Measurements from ENCODE around the gene PAF1.

PAF1 gene

DNA sequence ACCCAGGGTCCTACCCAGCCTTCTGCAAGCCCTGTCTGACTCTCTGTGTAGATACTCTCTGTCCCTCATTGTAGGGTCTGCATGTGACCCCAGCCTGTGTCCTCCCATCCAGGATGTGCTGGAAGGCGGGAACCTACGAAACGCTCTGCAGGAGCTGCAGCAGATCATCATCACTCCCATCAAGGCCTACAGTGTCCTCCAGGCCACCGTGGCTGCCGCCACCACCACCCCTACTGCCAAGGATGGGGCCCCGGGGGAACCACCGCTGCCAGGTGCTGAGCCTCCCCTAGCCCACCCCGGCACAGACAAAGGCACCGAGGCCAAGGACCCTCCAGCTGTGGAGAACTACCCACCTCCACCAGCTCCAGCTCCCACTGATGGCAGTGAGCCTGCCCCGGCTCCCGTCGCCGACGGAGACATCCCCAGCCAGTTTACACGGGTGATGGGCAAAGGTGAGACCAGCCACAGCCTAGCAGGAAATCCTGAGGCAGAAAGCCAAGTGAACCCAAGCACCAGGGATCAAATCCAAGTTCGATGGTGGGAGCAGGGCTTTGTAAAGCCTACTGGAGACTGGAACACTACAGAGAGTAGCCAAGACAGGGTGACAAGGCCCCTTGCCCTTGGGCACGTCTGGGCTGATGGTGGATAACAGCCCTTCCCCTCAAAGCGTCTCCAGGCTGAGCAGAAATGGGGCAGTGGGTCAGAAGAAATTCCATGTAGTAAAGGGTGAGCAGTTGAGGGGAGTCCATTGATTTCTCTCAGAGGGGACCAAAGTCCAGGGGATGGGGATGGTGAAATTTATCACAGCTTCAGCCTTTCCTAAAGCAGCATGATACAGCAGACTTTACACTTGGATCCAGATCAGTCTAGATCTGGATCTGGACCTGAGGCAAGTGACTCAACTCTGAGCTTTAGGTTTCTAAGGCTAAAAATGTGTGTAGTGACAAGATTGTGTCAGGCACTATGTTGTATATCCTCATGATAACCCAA is 13.2 kb downstream of the PAF1 start:
- no peak overlapping the region for H3K4me2 ChIP-seq (ENCODE audit: low read length)
- no peaks in the 10 kb centered on the region for H3K9me3 ChIP-seq (ENCODE audit: low read length)
- no peaks in the 10 kb centered on the region for H4K20me1 ChIP-seq (ENCODE audit: insufficient read depth, low read length)
- no peaks in the 10 kb centered on the region for H3K4me1 ChIP-seq (ENCODE audit: insufficient read depth, low read length, severe bottlenecking)
- no peak overlapping the region for H3K4me3 ChIP-seq (ENCODE audit: low read depth, low read length, poor library complexity, severe bottlenecking)
- H3K9ac ChIP-seq (ENCODE audit: low read length): no peak overlapping the region
- peaks cover 84% of the 10 kb centered on the region for H3K36me3 ChIP-seq (ENCODE audit: insufficient read depth, low read length)
- H3K9me2 ChIP-seq (ENCODE audit: low read depth, low read length): no peaks in the 10 kb centered on the region
- H3F3A ChIP-seq (ENCODE audit: insufficient read depth, low read length): no peaks in the 10 kb centered on the region
- no peaks in the 10 kb centered on the region for H3K27me3 ChIP-seq (ENCODE audit: insufficient read depth, low read length)
- H3K79me2 ChIP-seq (ENCODE audit: insufficient read depth, low read length): no peaks in the 10 kb centered on the region
- no peak overlapping the region for H2AFZ ChIP-seq (ENCODE audit: low read length)
- TF ChIP-seq EZH2 (IDR thresholded peaks at IDR 0.05; ENCODE audit: borderline replicate concordance, low read length) (no peak), CTCF (IDR thresholded peaks at IDR 0.05; ENCODE audit: low read length) (no peak)
- H3K27ac ChIP-seq (ENCODE audit: low read depth, low read length, poor library complexity, severe bottlenecking): no peak overlapping the region

DNA sequence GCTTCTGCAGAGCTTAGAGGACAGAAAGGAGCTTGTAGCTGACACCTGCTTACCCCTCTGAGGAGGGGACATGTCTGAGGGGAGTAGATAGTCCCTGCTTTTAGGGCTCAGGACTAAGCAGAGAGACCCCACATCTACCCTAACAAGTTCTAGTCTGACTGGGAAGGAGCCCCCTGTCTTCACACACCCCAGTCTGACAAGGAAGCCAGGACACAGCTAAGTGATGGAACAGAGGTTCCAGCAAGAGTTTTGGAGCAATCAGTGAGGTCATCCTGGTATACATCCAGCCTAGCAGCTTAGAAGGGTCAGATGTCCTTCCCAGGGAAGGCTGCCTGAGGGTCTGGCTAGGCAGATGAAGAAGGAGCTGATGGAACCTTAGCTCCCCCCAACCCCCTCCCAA is 15.0 kb downstream of the PAF1 start:
- no peaks in the 10 kb centered on the region for H3K9me2 ChIP-seq (ENCODE audit: low read depth, low read length)
- no peaks in the 10 kb centered on the region for H3F3A ChIP-seq (ENCODE audit: insufficient read depth, low read length)
- H3K27ac ChIP-seq (ENCODE audit: low read depth, low read length, poor library complexity, severe bottlenecking): no peak overlapping the region
- TF ChIP-seq EZH2 (IDR thresholded peaks at IDR 0.05; ENCODE audit: borderline replicate concordance, low read length) (no peak), CTCF (IDR thresholded peaks at IDR 0.05; ENCODE audit: low read length) (no peak)
- no peak overlapping the region for H3K4me2 ChIP-seq (ENCODE audit: low read length)
- H2AFZ ChIP-seq (ENCODE audit: low read length): no peak overlapping the region
- H3K9me3 ChIP-seq (ENCODE audit: low read length): no peaks in the 10 kb centered on the region
- no peak overlapping the region for H3K9ac ChIP-seq (ENCODE audit: low read length)
- H3K4me1 ChIP-seq (ENCODE audit: insufficient read depth, low read length, severe bottlenecking): no peaks in the 10 kb centered on the region
- H3K4me3 ChIP-seq (ENCODE audit: low read depth, low read length, poor library complexity, severe bottlenecking): no peak overlapping the region
- H3K79me2 ChIP-seq (ENCODE audit: insufficient read depth, low read length): no peaks in the 10 kb centered on the region
- no peaks in the 10 kb centered on the region for H4K20me1 ChIP-seq (ENCODE audit: insufficient read depth, low read length)
- no peaks in the 10 kb centered on the region for H3K27me3 ChIP-seq (ENCODE audit: insufficient read depth, low read length)
- H3K36me3 ChIP-seq (ENCODE audit: insufficient read depth, low read length): peaks cover 83% of the 10 kb centered on the region

DNA sequence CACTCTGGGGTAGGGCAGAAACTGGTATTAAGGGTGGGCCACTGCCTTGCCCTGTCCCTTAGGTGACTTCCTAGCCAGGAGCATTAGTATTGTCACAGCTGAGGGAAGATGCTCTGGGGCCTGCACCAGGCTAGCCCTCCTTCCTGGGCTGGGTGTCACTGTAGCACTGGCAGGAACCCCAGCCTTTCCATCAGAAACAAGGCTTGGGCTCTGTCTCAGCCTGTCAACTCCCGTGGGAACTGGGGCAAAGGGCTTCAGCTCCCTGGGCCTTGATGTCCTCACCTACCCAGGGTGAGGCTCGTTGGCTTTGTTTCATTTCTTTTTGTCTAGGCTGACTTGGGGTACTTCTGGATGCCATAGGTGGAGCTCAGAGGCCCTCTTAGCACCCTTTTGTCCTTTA is 18.0 kb downstream of the PAF1 start:
- H3K27ac ChIP-seq (ENCODE audit: low read depth, low read length, poor library complexity, severe bottlenecking): no peak overlapping the region
- H3K4me1 ChIP-seq (ENCODE audit: insufficient read depth, low read length, severe bottlenecking): no peaks in the 10 kb centered on the region
- no peaks in the 10 kb centered on the region for H4K20me1 ChIP-seq (ENCODE audit: insufficient read depth, low read length)
- no peaks in the 10 kb centered on the region for H3K9me3 ChIP-seq (ENCODE audit: low read length)
- no peak overlapping the region for H2AFZ ChIP-seq (ENCODE audit: low read length)
- H3K9me2 ChIP-seq (ENCODE audit: low read depth, low read length): no peaks in the 10 kb centered on the region
- H3K9ac ChIP-seq (ENCODE audit: low read length): no peak overlapping the region
- no peak overlapping the region for H3K4me2 ChIP-seq (ENCODE audit: low read length)
- H3K36me3 ChIP-seq (ENCODE audit: insufficient read depth, low read length): peaks cover 81% of the 10 kb centered on the region
- TF ChIP-seq CTCF (IDR thresholded peaks at IDR 0.05; ENCODE audit: low read length) (no peak), EZH2 (IDR thresholded peaks at IDR 0.05; ENCODE audit: borderline replicate concordance, low read length) (no peak)
- H3K27me3 ChIP-seq (ENCODE audit: insufficient read depth, low read length): no peaks in the 10 kb centered on the region
- H3K4me3 ChIP-seq (ENCODE audit: low read depth, low read length, poor library complexity, severe bottlenecking): no peak overlapping the region
- no peaks in the 10 kb centered on the region for H3K79me2 ChIP-seq (ENCODE audit: insufficient read depth, low read length)
- no peaks in the 10 kb centered on the region for H3F3A ChIP-seq (ENCODE audit: insufficient read depth, low read length)

All from OCI-LY1 (cell line).